Stimulated activated CD8-positive, alpha-beta memory T cell treated with anti-CD3 and anti-CD28 coated beads, Interleukin-7, amount 100 ng/mL, for 1 hour (primary cell): Measurements from ENCODE around the gene ISCU.

Experiments
- DNase-seq, 2 donors: peaks; one replicate each; pipeline ENCODE4 v3.0.0-alpha.2; 2020; ENCODE audit warnings: low read depth in 2 of 2

ISCU gene

GRCh38 chr12:108603743-108604142 is 41.3 kb downstream of the ISCU start:
- no peak for DNase-seq

GRCh38 chr12:108604208-108604941 is 42.0 kb downstream of the ISCU start:
- DNase-seq, result no peak

- DNase-seq, result no peak
These were observed 42.7 kb downstream of the ISCU start for GRCh38 chr12:108605000-108605689.

GRCh38 chr12:108605690-108606406 is 43.5 kb downstream of the ISCU start:
- DNase-seq, result no peak

- no peak for DNase-seq
These were observed 44.1 kb downstream of the ISCU start for GRCh38 chr12:108606492-108606891.

GRCh38 chr12:108607981-108608600 is 45.7 kb downstream of the ISCU start:
- DNase-seq, result no peak

GRCh38 chr12:108608616-108609015 is 46.2 kb downstream of the ISCU start:
- DNase-seq, result no peak

- DNase-seq, result no peak
These were observed 47.3 kb downstream of the ISCU start for GRCh38 chr12:108609537-108610335.

- no peak for DNase-seq
These were observed 48.0 kb downstream of the ISCU start for GRCh38 chr12:108610336-108610815.

- no peak for DNase-seq
These were observed 48.6 kb downstream of the ISCU start for GRCh38 chr12:108610856-108611605.

GRCh38 chr12:108611884-108612415 is 49.6 kb downstream of the ISCU start:
- no peak for DNase-seq

- no peak for DNase-seq
These were observed 50.4 kb downstream of the ISCU start for GRCh38 chr12:108612788-108613282.

- DNase-seq, result no peak
These were observed 51.2 kb downstream of the ISCU start for GRCh38 chr12:108613548-108613947.

GRCh38 chr12:108614041-108614440 is 51.6 kb downstream of the ISCU start:
- no peak for DNase-seq

- no peak for DNase-seq
These were observed 52.2 kb downstream of the ISCU start for GRCh38 chr12:108614639-108615038.

- DNase-seq, result no peak
These were observed 53.5 kb downstream of the ISCU start for GRCh38 chr12:108615918-108616317.

- no peak for DNase-seq
These were observed 54.0 kb downstream of the ISCU start for GRCh38 chr12:108616359-108616758.

- peak; percentile 45 to 58 for DNase-seq
These were observed 54.8 kb downstream of the ISCU start for GRCh38 chr12:108616941-108617858.
